NT2/D1 (cell line): Measurements from ENCODE around the gene DHX38.

Experiments used
- DNase-seq: peaks from one replicate; pipeline ENCODE4 v3.0.0-alpha.2; 2011; ENCODE audit warnings: low read depth, low spot score
- H3K27me3 ChIP-seq: 2 replicates; pipeline ENCODE4 v1.6.0; 2011; ENCODE audit warnings: mild to moderate bottlenecking; ENCODE audit not compliant: insufficient read length, insufficient read depth
- H3K36me3 ChIP-seq: 2 replicates; pipeline ENCODE4 v1.6.1; 2011; ENCODE audit warnings: mild to moderate bottlenecking, low read length, mixed read lengths; ENCODE audit not compliant: insufficient read depth, insufficient read length
- H3K4me1 ChIP-seq: 2 replicates; pipeline ENCODE4 v1.5.1; 2011; ENCODE audit not compliant: insufficient read depth, insufficient read length
- H3K4me3 ChIP-seq: 2 replicates; pipeline ENCODE4 v1.5.1; 2011; ENCODE audit warnings: low read depth; ENCODE audit not compliant: insufficient read length
- H3K9ac ChIP-seq: 2 replicates; pipeline ENCODE4 v1.6.0; 2011; ENCODE audit warnings: low read depth; ENCODE audit not compliant: insufficient read length
- H3K9me3 ChIP-seq: 2 replicates; pipeline ENCODE4 v1.5.1; 2011; ENCODE audit warnings: mild to moderate bottlenecking, low read length; ENCODE audit not compliant: insufficient read depth
- SUZ12 ChIP-seq: IDR thresholded peaks from 2 replicates; pipeline ENCODE4 v1.6.1; 2011; ENCODE audit not compliant: insufficient read length, insufficient read depth; ENCODE audit errors: extremely low read depth
- YY1 ChIP-seq: IDR thresholded peaks from 2 replicates; pipeline ENCODE4 v1.6.1; 2011; ENCODE audit not compliant: insufficient read length, insufficient read depth
- ZNF274 ChIP-seq: IDR thresholded peaks from 2 replicates; pipeline ENCODE4 v1.6.1; 2011; ENCODE audit warnings: mild to moderate bottlenecking, low read depth, low read length

The DHX38 gene

DNA sequence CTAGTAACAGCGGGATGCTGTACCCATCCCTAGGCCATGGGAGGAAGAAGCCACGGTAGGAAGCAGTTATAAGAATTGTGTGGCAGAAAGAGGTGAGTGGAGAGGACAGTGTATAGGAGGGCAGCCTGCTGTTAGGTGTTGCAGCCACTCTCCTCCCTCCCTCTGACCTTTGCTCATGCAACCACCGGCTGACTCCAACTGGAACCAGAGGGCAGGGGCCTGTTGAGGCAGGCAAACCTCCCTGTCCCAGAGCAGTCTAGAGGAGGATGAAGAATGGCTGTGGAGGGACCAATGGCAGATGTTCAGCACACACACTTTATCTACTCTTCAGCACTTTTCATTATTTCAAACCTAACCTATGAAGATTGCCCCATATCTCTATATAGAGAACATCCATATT is 2.4 kb upstream of the DHX38 start:
- no peak for DNase-seq

DNA sequence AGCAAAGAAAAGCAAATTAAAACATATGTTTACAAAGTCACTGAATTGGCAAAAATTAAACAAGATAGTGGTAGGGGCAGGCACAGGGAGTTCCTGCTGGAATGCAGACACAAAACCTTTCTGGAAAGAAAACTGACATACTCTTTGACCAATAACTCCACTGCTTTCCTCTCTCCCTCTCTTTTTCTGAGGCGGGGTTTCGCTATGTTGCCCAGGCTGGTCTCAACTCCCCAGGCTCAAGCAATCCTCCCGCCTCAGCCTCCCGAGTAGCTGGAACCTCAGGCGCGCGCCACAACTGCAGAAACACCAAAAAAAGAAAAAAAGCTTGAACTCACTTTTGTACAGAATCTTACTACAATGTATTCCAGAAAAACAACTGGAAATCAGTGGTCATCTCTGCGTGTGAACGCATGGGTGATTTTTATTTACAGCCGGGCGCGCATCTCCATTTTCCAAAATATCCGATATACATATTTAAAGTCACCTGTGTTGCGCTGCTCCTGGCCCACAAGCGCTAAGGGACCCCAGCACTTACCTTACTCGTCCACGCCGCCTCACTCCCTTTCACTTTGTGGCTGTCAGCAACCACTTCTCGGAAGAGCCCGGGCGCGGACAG is 707 bp upstream of the DHX38 start:
- Histone ChIP-seq H3K4me1 (no peaks in the 10 kb centered on the region), H3K9me3 (no peaks in the 10 kb centered on the region), H3K4me3 (peak overlapping the region; percentile 99), H3K36me3 (peaks cover 58% of the 10 kb centered on the region), H3K27me3 (no peaks in the 10 kb centered on the region), H3K9ac (peak overlapping the region; percentile 85)
- no peak for TF ChIP-seq YY1
- no peak for TF ChIP-seq SUZ12
- TF ChIP-seq ZNF274, result no peak
- DNase-seq, result no peak

More for the DNA sequence above, 2.4 kb upstream of the DHX38 start:
- H3K9me3 ChIP-seq, result no peaks in the 10 kb centered on the region
- no peaks in the 10 kb centered on the region for H3K4me1 ChIP-seq
- no peak overlapping the region for H3K4me3 ChIP-seq
- H3K36me3 ChIP-seq, result peaks cover 54% of the 10 kb centered on the region
- no peak overlapping the region for H3K9ac ChIP-seq
- no peaks in the 10 kb centered on the region for H3K27me3 ChIP-seq
- TF ChIP-seq YY1 (no peak), SUZ12 (no peak), ZNF274 (no peak)

DNA sequence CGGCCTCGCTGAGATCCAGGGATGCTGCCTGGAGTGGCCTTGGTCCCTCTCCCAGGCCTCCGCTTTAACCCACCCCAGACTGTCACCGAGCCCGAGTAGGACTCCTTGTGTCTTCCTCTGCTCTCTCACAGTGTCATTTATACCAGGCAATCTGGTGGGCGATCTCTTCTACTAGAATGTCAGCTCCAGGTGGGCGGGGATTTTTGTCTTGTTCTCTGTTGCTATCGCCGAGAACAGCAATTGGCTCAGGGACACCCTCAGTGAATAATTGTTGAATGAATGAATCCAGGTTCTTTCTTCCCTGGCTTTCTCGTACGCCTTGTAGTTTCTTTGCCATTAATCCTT is 591 bp downstream of the DHX38 start:
- no peak for DNase-seq
- Histone ChIP-seq H3K36me3 (peaks cover 58% of the 10 kb centered on the region), H3K9ac (peak overlapping the region; percentile 89), H3K27me3 (no peaks in the 10 kb centered on the region), H3K9me3 (no peaks in the 10 kb centered on the region), H3K4me1 (no peaks in the 10 kb centered on the region), H3K4me3 (peak overlapping the region; percentile 99)
- TF ChIP-seq YY1 (no peak), ZNF274 (no peak), SUZ12 (no peak)

DNA sequence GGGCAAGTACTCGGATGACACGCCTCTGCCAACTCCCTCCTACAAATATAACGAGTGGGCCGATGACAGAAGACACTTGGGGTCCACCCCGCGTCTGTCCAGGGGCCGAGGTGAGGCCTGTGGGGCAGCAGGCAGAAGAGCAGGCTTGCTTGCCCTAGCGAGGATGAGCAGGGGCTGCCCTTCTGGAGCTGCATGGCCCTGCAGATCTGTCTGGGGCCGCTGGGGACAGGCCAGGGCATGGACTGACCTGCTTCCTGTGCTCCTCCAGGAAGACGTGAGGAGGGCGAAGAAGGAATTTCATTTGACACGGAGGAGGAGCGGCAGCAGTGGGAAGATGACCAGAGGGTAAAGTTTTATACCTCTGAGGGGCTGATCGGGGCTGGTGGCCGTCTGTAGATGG is 5.3 kb downstream of the DHX38 start:
- Histone ChIP-seq H3K4me3 (no peak overlapping the region), H3K36me3 (peaks cover 83% of the 10 kb centered on the region), H3K9ac (peak overlapping the region; percentile 26), H3K4me1 (no peaks in the 10 kb centered on the region), H3K27me3 (no peaks in the 10 kb centered on the region), H3K9me3 (no peaks in the 10 kb centered on the region)
- DNase-seq, result no peak
- TF ChIP-seq ZNF274, result no peak
- TF ChIP-seq SUZ12, result no peak
- TF ChIP-seq YY1, result no peak

DNA sequence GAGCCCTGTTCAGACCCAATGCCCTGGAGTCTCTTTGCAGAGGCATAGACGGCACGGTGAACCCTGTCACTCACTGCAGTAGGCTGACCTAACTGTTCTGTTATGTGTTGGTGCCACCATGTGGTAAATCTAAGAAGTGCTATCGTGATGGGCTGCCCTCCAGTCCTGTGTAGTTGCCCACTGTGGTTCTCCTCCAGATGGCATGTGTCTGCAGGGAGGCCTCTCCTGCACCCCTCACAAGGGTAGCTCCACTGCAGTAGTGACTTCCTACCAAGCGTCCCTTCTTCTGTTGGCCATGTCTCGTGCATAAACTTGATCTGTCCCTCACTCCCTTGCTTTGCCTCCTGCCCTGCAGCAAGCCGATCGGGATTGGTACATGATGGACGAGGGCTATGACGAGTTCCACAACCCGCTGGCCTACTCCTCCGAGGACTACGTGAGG is 5.8 kb downstream of the DHX38 start:
- DNase-seq, result peak; percentile 47
- H3K4me3 ChIP-seq, result no peak overlapping the region
- no peaks in the 10 kb centered on the region for H3K4me1 ChIP-seq
- no peaks in the 10 kb centered on the region for H3K9me3 ChIP-seq
- H3K27me3 ChIP-seq, result no peaks in the 10 kb centered on the region
- TF ChIP-seq YY1 (no peak), SUZ12 (no peak), ZNF274 (no peak)
- peaks cover 88% of the 10 kb centered on the region for H3K36me3 ChIP-seq
- no peak overlapping the region for H3K9ac ChIP-seq

DNA sequence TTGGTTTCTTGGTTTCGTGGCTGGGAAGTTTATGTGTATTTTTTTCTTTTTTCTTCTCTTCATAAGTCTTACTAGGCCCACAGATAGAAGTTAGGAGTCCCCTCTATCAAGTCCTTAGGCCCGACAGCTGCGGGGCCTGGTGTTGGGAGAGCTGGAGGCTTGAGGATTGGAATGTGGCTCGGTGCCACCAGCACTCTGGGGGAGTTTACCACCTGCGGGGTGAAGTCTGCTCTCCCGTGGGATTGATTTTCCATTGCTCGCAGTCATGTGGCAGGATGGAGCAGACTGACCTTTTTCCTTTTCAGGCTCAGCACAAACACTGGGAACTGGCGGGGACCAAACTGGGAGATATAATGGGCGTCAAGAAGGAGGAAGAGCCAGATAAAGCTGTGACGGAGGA is 7.5 kb downstream of the DHX38 start:
- no peak for DNase-seq
- no peaks in the 10 kb centered on the region for H3K9me3 ChIP-seq
- H3K4me1 ChIP-seq, result no peaks in the 10 kb centered on the region
- no peak overlapping the region for H3K4me3 ChIP-seq
- TF ChIP-seq YY1 (no peak), ZNF274 (no peak), SUZ12 (no peak)
- H3K36me3 ChIP-seq, result peaks cover 100% of the 10 kb centered on the region
- H3K9ac ChIP-seq, result no peak overlapping the region
- no peaks in the 10 kb centered on the region for H3K27me3 ChIP-seq

DNA sequence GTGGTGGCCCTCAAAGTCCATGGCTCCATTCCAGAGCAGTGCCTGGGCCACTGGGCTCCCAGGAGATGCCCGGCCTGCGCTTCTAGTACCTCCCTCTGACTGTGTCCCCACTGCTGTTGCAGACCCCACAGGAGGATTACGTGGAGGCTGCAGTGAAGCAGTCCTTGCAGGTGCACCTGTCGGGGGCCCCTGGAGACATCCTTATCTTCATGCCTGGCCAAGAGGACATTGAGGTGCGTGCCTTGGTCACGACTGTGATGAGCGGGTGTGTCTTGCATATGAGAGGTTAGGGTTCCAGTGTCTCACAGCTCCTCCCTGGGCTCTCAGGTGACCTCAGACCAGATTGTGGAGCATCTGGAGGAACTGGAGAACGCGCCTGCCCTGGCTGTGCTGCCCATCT is 11.3 kb downstream of the DHX38 start:
- no peak overlapping the region for H3K9ac ChIP-seq
- H3K9me3 ChIP-seq, result no peaks in the 10 kb centered on the region
- peaks cover 100% of the 10 kb centered on the region for H3K36me3 ChIP-seq
- no peak for DNase-seq
- H3K4me1 ChIP-seq, result no peaks in the 10 kb centered on the region
- H3K27me3 ChIP-seq, result no peaks in the 10 kb centered on the region
- no peak overlapping the region for H3K4me3 ChIP-seq
- TF ChIP-seq SUZ12 (no peak), YY1 (no peak), ZNF274 (no peak)

DNA sequence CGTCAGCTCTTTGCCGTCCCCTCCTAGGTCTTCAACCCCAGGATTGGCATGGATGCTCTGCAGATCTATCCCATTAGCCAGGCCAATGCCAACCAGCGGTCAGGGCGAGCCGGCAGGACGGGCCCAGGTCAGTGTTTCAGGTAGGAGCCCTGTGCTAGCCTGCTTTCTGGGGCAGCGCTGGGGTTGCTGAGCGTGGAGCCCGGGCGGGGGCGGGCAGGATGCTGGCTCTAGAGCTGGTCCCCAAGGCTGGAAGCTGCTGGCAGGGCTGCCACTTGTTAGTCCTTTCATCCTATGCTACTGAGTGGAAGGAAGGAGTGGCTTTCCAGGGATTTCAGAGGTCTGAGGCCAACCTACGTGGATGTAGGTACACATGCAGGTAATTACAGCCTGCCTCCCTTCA is 12.3 kb downstream of the DHX38 start:
- TF ChIP-seq SUZ12 (no peak), YY1 (no peak), ZNF274 (no peak)
- H3K4me3 ChIP-seq, result no peak overlapping the region
- H3K36me3 ChIP-seq, result peaks cover 100% of the 10 kb centered on the region
- no peaks in the 10 kb centered on the region for H3K27me3 ChIP-seq
- H3K9me3 ChIP-seq, result no peaks in the 10 kb centered on the region
- no peak overlapping the region for H3K9ac ChIP-seq
- no peak for DNase-seq
- no peaks in the 10 kb centered on the region for H3K4me1 ChIP-seq
